LNCaP clone FGC (cell line): ENCODE results near the gene CISH.

Source experiments
- DNase-seq: peaks from one replicate; pipeline ENCODE4 v3.0.0-alpha.2; 2011; ENCODE audit warnings: low read depth
- H3K4me3 ChIP-seq: 2 replicates; pipeline ENCODE4 v1.5.1; 2011; ENCODE audit warnings: mild to moderate bottlenecking, low read depth, low read length, control low read depth
- CTCF ChIP-seq: IDR thresholded peaks from 2 replicates; pipeline ENCODE4 v1.5.1; 2012; ENCODE audit warnings: mild to moderate bottlenecking; ENCODE audit not compliant: control insufficient read depth, insufficient read depth; ENCODE audit errors: extremely low read depth

The CISH gene, protein sequence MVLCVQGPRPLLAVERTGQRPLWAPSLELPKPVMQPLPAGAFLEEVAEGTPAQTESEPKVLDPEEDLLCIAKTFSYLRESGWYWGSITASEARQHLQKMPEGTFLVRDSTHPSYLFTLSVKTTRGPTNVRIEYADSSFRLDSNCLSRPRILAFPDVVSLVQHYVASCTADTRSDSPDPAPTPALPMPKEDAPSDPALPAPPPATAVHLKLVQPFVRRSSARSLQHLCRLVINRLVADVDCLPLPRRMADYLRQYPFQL

DNA sequence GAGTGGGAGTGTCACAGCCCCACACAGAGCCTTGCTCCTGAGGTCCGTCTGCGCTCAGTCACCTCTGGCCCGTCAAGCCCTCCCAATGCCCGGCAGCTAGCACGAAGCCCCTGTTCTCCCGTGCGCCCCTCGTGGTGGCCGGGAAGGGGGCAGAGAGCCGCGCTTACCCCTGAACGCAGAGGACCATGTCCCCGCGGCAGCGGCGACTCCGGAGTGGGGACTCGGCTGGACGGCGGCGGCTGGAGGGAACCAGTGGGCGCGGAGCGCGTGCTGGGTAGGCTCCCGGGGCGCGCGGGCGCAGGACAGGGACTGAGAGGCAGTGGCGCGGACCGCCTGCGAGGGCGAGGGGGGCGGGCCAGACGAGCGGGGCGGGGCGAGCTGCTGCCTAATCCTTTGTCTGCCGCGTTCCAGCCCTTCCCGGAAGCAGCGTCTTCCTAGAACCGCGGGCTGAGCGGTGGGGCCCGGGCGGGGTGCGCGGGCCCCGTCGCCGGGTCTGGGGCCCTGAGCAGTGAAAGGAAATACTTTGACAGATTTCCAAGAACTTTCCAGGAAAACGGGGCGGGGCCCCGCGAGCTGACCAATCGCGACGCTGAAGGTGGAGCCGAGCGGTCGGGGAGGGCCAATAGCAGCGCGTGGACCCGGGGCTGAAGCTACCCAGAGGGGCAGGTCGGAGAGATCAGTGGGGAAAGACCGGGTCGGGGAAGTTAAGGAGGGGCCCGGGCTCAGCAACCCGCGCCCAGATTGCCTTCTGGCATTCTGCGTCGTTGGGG lies at the start of gene CISH:
Gene CISH, minus strand, starts transcription at position 311 of the 770 bp plus-strand sequence. Its CDS starts 124 bp downstream, at position 187.
- no peak for TF ChIP-seq CTCF
- H3K4me3 ChIP-seq = peak within 1 kb of the TSS; percentile 65
- DNase-seq = peak; percentile 56

DNA sequence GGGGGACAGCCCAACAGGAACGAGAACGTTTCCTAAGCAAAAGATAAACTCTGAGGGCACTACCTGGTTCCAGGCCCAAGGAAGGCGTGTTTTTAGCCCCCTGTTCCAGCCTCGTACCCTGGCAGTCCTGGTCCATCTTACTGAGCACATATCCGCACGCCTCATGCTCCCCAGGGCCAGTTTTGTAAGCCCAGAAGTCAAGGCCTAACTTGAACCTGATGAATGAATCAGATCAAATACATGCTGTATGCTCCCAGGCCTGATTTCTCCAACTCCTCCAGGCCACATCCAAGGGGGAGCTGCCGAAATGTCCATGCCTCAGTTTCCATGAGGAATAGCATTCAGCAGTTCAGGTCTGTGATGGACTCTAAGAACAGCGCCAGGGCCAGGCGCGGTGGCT lies 48.8 kb upstream of the CISH start:
- no peak for TF ChIP-seq CTCF

DNA sequence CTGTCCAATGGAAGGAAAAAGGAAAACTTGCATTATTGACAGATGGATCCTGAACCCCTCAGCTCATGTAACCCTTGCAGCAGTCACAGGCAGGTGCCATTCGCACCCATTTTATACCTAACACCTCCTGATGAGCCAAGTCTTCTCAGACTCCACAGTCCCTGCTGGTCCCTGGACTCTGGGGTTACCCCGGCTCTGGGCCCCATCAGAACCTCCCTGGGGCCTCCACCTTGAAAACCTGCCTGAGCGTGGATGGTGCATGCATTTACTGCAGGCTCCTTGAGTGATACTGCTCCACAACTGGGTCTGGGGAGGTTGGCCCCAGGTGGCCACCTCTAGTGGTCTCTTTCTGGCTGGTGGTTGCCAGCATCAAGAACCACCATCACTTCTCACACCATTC lies 47.3 kb upstream of the CISH start:
- no peak for TF ChIP-seq CTCF
- DNase-seq = no peak
- H3K4me3 ChIP-seq = no peak overlapping the region

More for the DNA sequence above, 48.8 kb upstream of the CISH start:
- H3K4me3 ChIP-seq = no peak overlapping the region
- no peak for DNase-seq

DNA sequence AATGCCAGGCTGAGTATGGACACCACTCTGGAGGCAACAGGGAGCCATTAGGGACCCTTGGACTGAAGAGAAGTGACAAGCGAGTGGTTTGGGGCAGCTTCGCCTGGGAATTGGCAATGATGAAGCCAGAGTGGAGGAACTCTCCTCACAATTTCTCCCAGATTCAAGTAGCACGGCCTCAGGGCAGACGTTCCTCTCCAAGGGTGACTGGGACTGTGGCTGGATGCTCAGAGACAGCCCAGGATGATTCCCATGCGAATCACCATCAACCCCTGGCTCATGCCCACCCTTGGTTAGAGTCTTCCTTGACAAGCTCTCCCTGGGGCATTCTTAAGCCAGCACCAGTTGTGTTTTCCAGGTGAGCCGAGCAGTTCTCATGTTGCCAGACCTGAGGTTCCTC lies 46.8 kb upstream of the CISH start:
- DNase-seq = no peak
- TF ChIP-seq CTCF = no peak
- no peak overlapping the region for H3K4me3 ChIP-seq

DNA sequence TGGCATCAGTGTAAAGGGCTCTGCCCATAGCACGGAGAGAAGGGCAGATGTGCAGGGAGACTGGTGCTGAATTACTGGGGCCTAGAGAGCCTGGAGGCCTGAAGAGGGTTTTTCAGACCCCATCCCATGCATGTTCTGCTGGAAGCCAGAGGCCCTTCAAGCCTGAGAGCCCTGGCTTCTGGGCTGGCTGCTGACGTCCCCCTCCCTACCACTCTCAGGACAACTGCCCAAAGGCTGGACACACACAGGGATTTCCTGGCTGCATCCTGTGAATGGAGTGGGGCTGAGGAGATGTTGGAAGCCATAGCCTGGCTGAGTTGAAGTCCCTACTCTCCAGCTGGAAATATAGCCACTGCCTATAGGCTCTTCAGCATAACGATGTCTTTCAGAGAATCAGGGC lies 46.2 kb upstream of the CISH start:
- no peak for TF ChIP-seq CTCF
- no peak for DNase-seq
- no peak overlapping the region for H3K4me3 ChIP-seq

GRCh38 chr3:50657407-50657806 lies 45.8 kb upstream of the CISH start:
- no peak for DNase-seq
- no peak for TF ChIP-seq CTCF
- H3K4me3 ChIP-seq = no peak overlapping the region
